AG08395 (cell line): ENCODE data around the gene SYT6.

Experiments used
- DNase-seq: peaks from one replicate; pipeline ENCODE4 v3.0.0; 2012; ENCODE audit warnings: mixed read lengths, low spot score

SYT6 gene

DNA sequence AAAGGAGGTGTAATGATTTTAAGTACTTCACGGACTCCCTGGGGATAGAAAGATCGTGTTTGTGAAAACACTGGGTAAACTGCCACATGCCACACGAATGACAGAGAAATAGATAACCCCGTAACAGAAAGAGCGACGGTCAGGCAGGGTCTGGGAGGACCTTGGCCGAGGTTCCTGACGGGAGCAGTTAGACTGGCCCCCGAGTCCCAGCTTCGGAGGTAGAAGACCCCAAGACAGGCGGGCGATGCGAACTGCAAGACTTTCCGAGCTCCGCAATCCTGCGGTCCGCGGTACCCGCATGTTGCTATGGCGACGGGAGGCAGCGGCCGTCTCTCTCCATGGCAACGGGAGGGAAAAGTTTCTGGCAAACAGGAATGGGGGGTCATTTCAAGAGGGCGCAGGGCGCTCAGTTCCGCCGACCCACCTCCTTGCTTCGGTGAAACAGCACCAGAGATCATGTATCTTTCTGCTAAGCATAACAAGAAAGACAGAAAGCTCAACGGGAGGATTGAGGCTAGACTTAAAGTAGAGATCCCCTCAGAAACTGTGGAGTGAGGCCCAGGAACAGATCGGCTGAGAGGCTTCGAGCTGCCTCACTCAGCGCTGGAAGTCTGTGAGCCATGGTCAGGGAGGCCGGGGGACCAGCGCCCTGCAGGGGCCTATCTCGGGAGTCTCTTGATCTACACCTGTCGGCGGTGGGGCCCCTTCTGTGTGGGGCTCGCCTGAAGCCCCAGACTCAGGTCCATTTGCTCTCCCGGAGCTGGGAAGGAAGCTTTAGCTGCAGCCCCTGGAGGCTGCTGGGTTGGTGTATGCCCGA lies 685 bp upstream of the SYT6 start:
- peak; percentile 34 for DNase-seq

DNA sequence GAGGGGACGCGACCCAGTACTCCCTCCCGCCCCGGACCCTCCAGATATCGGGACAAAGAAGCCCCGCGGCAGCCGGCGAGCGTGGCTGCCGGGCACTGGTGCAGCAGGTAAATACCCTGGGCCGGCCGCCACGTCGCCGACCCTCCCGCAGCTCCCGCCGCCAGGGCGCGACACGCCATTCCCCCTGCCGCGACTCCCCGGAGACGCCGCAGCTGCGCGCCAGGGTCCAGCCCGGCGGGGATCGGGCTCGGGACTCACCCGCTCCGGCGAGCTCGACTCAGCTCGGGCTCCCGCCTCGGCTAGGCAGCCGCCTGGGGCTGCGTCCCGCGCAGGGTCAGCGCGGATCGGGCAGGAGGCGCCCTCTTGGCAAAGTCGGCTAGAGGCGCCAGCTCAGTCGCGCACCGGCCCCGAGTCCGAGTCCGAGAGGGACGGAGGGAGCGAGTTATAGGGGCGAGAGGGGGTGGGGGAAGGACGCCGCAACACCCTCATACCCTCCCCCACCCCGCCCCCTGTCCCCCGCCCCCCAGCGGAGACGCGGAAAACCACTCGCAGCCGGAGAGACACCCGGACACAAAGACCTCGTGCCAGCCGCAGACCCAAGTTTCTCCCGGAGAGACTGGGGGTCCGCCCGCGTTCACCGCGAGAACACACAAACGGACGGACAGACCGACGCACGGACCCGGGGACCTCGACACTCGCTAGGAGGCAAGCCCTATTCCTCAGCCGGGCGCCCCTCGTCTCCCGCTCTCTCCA lies 985 bp downstream of the SYT6 start:
- peak; percentile 75 for DNase-seq

DNA sequence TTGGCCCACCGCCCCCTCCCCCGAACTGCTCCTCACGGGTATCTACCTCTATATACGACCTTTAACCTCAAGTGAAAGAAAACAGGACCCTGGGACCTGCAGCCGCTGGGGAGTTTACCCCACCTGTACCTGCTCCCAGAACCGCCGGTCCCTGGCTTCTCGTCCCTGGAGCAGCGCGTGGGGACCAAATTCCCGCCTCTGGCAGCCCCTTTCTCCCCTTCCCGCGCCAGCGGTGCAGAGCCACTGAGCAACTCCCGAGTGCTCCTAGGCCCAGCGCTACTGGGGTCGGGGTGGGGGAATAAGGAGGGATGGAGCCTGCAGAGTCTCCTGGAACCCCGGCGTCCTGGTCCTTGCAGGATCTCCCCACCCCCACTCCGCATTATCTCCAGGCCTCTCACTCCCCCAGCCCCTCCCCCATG lies 1.6 kb downstream of the SYT6 start:
- no peak for DNase-seq

DNA sequence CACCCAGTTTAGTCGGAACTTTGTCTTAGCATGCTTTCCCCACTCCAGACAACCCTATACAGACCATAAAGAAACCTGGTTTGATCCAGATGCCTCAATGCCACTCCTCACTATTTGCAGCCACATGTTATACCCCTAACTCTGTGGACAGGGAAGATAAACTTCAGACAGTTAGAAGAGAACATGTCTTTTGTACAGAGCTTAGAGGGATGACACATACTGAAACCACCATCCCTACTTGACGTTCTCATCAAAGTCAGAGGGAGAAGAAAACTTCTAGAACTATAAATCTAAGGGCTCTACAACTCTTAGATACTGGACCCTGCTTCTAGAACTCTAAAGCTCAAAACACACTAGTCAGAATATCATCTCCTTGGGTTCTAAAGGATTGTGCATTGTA lies 3.7 kb downstream of the SYT6 start:
- no peak for DNase-seq

DNA sequence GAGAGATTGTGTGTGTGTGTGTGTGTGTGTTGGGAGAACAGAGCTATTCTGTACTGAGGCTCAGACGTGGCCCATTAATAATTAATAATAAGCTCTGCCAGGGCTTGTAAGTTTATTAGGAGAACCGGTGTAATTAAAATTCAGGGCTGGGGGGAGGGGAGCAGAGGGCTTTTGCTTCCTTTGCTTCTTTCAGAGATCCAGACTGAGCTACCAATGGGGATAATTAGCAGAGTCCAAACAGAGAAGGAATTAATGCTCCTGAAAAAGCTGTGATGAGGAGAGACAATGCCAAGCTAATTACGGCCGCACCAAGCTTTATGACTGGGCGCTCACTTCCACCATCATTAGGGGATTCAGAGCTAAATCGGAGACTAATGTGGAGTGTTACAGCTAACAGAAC lies 4.5 kb downstream of the SYT6 start:
- no peak for DNase-seq

DNA sequence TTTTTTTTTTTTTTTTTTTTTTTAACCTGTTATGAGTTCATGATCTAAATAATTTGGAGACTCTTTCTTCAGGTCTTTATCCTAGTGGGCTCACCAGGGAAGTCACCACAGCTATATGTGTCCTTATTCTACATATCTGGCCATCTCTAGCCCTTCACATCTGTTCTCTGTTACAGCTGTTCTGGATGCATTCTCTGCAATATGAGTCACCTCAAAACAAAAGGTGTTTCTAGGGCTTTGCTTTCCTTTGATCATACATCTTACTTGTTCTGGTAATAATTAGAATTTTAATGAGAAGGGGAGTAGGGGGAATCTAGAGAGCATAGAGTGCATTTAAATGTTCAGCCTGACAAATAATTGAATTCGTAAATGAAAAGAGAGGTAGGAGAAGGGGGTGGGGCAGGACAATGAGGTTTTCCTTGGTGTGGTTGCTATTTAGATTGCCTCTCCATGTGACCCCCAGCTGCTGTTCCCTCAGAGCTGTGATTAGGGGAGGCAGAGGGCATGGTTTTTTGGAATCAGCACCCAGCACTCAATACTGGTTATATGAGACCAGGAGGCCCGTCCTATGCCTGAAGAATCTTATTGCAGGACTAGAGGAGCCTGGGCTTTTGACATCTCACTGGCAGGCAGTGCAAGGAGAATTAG lies 8.0 kb downstream of the SYT6 start:
- no peak for DNase-seq

DNA sequence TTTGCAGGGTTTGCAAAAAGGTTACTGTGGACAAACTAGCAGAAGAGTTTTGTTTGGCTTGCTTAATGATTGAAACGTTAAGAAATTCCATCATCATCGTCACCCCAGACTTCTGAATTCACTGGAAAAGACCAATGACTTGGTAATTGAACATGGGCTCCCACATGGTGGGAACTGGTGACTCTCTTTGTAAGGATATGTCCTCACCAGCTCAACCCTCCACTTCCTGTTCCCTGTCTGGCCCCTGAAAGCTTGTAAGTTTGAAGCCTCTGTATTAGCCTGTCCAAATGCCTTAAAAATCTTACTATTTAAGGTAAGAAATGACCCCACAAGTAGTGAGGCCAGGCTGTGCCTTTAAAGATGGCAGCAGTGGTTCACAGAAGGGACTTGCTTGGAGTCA lies 9.7 kb downstream of the SYT6 start:
- DNase-seq = no peak

DNA sequence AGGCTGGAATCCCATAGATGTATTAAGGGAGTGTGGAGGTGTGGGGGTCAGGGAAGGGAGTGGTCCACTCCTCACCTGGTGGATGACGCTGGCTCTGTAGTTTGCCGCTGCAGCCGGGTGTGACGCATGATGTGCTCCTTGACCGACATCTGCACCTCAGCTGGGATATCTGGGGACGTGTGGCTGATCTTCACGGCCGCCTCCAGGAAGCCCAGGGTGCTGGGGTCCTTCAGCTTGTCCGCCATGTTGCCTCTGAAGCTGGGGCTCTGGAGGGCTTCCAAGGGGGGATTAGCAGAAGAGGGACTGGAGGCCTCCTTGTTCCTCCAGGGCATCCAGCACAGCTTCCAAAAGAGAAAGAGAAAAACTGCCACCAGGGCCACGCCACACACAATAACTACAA lies 14.1 kb downstream of the SYT6 start:
- no peak for DNase-seq

DNA sequence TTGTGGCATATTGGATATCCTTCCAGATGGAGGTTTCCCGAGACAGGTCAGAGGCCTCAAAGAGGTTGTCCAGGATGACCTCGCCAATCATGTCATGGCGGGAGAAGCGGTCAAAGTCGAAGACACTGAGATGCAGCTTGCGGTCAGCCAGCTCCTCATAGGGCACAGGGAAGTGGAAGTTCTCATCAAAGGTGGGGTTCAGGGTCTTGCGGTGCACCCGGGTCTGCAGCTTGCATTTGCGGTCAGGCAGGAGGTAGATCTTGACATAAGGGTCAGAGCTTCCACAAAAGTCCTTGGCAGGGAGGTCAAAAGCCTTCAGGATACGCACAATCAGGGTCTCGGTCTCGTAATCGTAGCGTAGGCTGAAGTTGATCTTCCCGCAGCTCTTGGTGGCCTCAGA lies 16.2 kb downstream of the SYT6 start:
- no peak for DNase-seq

DNA sequence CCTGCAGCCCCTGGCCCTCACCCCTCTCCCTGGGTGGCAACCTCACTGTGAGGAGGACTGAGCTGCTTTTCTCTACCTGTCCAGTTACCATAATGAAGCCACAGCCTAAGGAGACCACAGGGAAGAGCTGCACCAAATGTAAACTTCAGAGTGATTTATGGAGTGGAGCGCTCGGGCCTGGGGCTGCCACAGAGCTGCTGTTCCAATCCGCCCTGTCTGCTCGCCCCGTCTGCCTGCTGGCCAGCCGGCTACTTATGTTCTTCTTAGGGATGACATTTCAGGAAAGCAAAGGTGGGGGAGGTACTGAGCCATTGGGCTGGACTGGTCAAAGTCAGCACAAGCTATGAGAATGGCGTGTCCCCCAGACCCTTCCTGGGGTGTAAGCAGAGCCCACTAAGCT lies 17.9 kb downstream of the SYT6 start:
- DNase-seq = no peak

DNA sequence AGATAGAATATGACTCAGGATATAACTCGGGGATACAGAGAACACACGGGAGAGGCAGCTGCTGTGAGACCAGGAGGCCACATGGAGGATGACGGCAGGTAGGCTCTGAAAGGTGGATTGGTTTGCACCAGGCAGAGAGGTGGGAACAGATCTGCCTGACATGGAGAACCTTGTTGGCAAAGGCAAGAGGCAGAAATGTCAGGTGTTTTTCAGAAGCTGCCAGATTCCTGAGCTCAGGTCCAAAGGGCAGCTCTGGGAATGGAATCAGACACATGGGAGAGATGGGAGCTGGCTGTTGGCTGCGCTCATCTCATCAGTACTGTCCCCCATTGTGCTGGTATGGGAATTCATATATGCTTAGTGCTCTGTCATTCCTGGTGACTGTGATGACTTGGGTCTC lies 19.2 kb downstream of the SYT6 start:
- no peak for DNase-seq

DNA sequence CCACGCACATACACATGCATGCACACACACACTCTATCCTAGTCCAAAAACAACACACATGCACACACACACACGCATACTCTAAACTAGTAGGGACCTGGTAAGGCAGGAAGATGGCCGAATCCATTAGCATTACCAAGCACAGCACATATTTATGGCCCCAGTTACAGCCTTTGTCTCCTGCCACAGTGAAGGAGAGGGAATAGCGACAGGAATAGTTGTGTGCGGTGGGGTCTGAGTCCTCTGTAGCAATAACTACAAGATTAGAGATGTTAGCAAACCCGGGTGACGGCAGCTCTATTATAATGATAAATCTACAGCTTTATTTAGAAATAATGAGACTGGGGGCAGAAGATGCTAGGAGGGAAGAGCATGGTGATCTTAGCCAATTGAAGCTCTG lies 20.5 kb downstream of the SYT6 start:
- no peak for DNase-seq

DNA sequence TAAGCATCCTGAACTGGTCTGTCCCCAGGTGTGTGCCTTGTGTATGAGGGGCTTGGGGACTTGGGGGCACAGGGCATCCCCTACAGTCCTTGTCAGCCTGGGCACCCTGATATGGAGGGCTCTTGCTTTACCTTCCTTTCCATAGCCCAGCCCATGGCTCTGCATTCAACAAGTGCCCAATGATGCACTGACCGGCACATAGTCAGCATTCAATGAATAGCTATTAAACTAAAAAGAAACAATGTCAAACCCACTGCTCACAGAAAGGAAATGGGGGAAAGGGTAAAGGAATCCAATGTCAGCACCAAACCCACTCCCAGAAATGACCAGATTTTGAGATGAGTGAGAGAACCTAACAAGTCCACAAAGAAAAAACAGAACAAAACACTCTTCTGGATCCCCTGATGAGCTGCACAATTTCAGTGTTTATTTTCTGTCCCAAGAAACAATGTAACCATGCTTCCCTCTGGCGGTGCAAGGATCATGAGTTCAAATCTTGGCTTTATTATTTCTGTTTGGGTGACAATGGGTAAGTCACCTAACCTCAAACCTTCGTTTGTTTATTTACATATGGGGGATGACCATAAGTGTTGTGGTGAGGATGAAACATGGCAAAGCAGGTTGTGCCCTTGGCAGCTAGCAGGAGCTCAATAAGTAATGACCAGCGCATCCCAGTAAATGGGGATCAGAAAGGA lies 22.0 kb downstream of the SYT6 start:
- DNase-seq = no peak

DNA sequence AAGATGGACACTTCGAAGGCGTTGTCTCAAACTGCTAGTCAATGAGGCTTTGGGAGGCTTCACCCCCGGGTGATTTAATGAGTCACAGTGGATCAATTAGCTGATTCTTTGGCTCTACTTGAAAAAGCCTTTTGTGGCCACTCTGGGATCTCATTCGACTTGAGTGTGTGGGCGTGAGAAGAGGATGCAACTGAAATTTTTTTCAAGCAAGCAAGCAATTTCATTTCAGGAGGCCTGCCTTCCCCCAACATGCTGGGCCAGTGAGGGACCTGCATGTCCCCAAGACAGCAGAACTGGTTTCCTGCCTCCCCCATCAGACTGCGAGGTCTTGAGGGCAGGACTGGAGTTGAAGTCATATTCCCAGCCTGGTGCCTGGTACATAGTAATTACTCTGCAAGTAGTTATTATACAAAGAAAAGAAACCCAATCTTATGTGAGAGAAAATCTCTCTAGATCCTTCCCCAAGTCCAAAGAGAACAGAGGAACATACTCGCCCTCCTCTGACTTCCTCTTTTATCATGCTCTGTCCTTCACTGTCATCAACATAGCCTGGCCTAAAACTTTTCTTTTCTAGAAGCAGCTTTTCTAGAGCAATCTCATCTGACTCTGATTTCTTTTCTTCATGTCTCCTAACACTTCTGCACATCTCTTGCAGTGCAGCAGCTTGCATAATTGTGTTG lies 22.7 kb downstream of the SYT6 start:
- no peak for DNase-seq

DNA sequence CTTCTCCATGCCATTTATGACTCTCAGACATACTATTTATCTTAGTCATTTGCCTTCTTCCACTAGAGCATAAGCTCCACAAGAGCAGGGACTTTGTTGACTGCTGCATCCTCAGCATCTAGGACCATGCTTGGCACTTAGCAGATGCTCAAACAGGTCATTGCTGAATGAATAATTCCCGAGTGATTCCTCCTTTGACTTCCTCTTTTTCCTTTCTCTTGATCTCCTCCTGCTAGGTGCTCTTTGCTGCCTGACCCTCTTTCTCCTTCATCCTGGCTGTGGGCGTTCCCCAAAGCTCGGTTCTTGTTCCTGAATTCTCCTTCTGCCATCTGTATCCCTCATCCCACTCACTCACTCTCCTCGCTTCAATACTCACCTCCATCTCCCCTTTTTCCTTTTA lies 23.5 kb downstream of the SYT6 start:
- DNase-seq = no peak

DNA sequence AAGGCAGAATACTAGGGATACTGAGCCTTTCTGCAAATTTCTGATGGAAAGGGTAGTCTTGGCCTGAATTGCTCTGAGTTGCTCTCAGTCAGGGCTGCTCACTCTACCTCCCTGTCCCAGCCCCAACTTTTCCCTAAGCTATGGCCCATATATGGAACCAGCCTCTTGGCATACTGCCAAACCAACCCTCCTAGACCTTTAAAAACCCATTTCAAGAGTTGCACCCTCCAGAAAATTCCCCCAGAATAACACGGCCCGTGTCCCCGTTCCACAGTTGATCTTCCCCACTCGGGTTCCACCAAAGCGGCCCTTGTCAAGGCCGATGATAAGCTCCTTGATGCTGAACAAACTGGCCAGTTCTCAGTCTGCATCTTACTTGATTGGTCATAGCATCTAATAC lies 25.4 kb downstream of the SYT6 start:
- DNase-seq = no peak

DNA sequence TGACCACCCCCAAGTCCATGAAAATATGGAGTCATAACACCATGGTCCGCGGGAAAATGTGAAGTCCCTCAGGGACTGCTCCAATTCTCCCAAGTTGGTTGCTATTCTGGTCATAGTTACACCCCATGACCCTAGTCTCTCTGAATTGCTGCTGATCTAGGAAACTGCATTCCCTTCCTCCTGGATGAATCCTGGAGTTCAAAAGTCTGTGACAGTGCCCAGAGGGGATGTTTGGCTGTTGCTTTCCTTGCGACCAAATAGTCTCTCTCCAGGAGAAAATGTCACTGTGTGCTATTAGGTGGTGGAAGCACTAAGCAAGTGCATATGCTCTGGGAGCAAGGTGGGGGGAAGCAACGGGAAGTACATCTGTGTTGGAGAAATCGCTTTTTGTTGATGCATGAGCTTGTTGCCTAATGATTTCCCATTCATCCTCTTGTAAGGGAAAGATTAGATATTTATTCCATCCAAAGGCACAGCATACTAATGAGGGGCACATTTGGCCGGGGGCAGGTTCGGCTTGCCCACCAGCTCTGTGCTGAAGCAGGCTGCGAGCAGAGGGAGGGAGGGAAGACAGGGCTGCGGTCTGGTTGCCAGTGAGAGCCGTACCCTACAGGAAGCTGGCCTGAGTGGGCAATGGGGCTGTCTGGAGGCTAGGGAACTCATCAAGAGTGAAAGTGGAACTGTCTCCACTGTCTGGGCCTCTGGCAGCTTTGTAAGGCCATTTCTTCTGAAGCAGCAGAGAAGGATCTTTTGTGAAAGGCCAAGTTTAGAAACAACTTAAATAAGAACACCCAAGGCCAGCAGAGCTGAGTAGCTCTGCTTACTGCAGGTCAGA lies 27.2 kb downstream of the SYT6 start:
- DNase-seq = no peak

DNA sequence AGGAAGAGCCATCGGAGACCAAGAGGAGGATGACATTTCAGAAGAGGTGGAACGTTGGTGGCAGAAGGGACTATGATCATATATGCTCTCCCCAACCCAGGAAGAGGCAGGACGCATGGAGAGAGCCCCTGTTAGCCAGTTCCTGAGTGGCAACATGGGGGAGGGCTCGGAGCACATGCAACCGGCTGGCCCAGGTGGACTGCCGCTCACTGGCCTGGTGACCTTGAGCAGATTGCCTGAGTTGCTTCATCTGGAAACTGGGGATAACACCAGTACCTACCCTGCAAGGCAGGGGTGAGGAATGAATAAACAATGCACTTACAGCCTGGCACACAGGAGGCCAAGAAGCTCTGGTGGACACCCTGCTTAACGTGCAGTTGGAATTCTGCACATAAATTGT lies 29.0 kb downstream of the SYT6 start:
- DNase-seq = no peak

DNA sequence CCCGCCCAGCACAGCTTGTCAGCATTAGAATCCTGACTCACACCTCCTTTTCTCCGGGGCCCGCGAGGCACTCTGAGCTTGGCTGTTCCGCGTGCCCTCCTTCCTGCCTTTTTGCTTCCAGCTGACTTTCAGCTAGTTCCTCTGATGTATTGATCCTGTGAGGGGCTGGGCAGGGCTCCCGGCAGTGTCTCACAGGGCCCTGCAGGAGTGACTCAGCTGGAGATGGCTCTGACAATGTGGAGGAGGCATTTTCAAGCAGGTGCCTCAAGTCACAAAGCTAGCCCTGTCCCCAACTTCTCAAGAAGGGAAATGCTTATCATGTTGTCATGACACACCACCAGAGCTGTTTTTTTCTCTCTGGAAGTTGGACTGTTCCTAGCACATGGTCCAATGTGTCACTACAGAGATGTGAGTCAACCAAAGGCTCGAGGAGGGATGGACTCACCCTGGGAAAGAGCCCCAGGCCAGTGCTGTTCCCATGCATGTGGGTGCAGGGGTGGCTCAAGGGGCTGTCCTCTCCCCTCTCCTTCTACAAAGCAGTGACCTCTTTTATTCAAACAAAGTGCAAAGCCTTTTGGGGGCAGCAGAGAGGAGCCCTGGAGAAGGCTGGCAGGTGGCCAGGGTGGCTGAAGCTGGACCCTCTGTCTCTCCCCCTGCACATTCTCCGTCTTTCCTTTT lies 30.6 kb downstream of the SYT6 start:
- DNase-seq = peak; percentile 70

DNA sequence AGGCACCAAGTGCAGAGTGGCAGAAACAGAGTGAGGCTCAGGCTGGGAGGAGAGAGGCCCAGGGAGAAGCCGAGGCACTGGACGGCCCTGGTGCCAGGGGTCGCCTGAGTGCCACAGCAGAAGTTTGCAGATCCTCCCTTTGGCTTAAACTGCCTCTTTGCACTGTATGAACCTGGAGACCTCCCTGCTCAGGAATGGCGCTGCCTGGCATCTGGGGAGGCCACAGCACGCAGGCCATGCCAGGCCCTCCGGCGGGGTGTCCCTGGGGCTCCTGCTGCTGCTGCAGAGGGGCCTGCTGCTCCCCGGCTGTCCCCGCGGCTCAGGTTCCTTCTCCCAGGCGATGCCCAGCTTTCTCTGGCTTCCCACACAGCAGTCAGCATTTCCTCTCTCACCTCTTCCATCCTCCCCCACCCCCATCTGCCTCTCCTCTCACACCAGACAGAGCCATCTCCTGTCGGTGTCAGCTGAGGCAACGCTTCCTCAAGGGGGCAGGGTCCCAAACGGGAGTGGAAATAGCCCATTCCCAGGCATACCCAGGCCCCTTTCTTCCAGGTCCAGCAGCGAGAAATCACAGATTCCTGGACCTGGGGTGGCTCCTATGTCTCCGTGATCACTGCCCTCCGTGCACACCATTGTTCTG lies 35.2 kb downstream of the SYT6 start:
- no peak for DNase-seq
